ENCODE measurements around the gene ZNF341.

The ZNF341 gene

GRCh38 chr20:33835615-33836172, 103.9 kb downstream of the ZNF341 start:
- no peak for TF ChIP-seq GATA2 (IDR thresholded peaks at IDR 0.05; ENCODE audit: low read depth, low read length)
- TF ChIP-seq GATA3 (IDR thresholded peaks at IDR 0.05; ENCODE audit: low read depth, low read length) = no peak

- no peak for TF ChIP-seq GATA2 (IDR thresholded peaks at IDR 0.05; ENCODE audit: low read depth, low read length)
- no peak for TF ChIP-seq GATA3 (IDR thresholded peaks at IDR 0.05; ENCODE audit: low read depth, low read length)
Measured at GRCh38 chr20:33836277-33836676, 104.5 kb downstream of the ZNF341 start.

GRCh38 chr20:33837096-33837830, 105.5 kb downstream of the ZNF341 start:
- TF ChIP-seq GATA2 (IDR thresholded peaks at IDR 0.05; ENCODE audit: low read depth, low read length) = no peak

- TF ChIP-seq GATA2 (IDR thresholded peaks at IDR 0.05; ENCODE audit: low read depth, low read length) (no peak), GATA3 (IDR thresholded peaks at IDR 0.05; ENCODE audit: low read depth, low read length) (no peak)
Measured at GRCh38 chr20:33838035-33838864, 106.5 kb downstream of the ZNF341 start.

- TF ChIP-seq GATA2 (IDR thresholded peaks at IDR 0.05; ENCODE audit: low read depth, low read length) (0 out of 2 replicates have a peak, but pooled peaks have one; percentile 9), GATA3 (IDR thresholded peaks at IDR 0.05; ENCODE audit: low read depth, low read length) (no peak)
Measured at GRCh38 chr20:33839591-33839990, 107.8 kb downstream of the ZNF341 start.

- TF ChIP-seq GATA2 (IDR thresholded peaks at IDR 0.05; ENCODE audit: low read depth, low read length) (no peak), GATA3 (IDR thresholded peaks at IDR 0.05; ENCODE audit: low read depth, low read length) (no peak)
Measured at GRCh38 chr20:33840160-33840559, 108.4 kb downstream of the ZNF341 start.

GRCh38 chr20:33840759-33841435, 109.1 kb downstream of the ZNF341 start:
- TF ChIP-seq GATA3 (IDR thresholded peaks at IDR 0.05; ENCODE audit: low read depth, low read length) (no peak), GATA2 (IDR thresholded peaks at IDR 0.05; ENCODE audit: low read depth, low read length) (no peak)

- TF ChIP-seq GATA3 (IDR thresholded peaks at IDR 0.05; ENCODE audit: low read depth, low read length) (no peak), GATA2 (IDR thresholded peaks at IDR 0.05; ENCODE audit: low read depth, low read length) (no peak)
Measured at GRCh38 chr20:33841436-33841799, 109.6 kb downstream of the ZNF341 start.
